Neural progenitor cell (in vitro differentiated cells): ENCODE measurements around the gene EPB41.

Experiments
- CTCF ChIP-seq: fragments of 200-600 bp; sonication (generic); IDR thresholded peaks from 2 replicates; pipeline ENCODE4 v1.5.1; 2017; ENCODE audit warnings: antibody characterized with exemption, mild to moderate bottlenecking
- EZH2phosphoT487 ChIP-seq: fragments of 200-600 bp; sonication (generic); IDR thresholded peaks from 2 replicates; pipeline ENCODE4 v1.6.1; 2017; ENCODE audit warnings: antibody characterized with exemption

- TF ChIP-seq CTCF = no peak
- TF ChIP-seq EZH2phosphoT487 = no peak
Measured at GRCh38 chr1:29083317-29084195, 169.2 kb downstream of the EPB41 start.
